A673 (cell line): ENCODE measurements around the gene SCARB1. TPM values are rescaled to one million over a fixed set of nuclear protein-coding genes. Genes with fewer than 3 reads are reported as not detected.

Experiments used
- BruUV-seq: library from RNA; stranded (reverse); fragments of 400-500 nt; replicated peaks from 2 replicates; lab custom pipeline; 2021; lab: Mats Ljungman, UMichigan
- CTCF ChIA-PET: fragments of 300-600 bp; sonication (Branson Sonifier 250); formaldehyde crosslinking; loops from one replicate; lab custom pipeline; 2022; ENCODE audit warnings: antibody characterized with exemption; lab: Charles Lee
- POLR2A ChIA-PET: fragments of 300-600 bp; sonication (Branson Sonifier 250); formaldehyde crosslinking; loops from one replicate; lab custom pipeline; 2022; ENCODE audit warnings: antibody characterized with exemption; ENCODE audit not compliant: low non-redundant PET; lab: Charles Lee
- DNase-seq: peaks from one replicate; pipeline ENCODE4 v3.0.0-alpha.2; 2015; ENCODE audit warnings: low spot score
- H3K27ac ChIP-seq: fragments of 200-600 bp; sonication (generic); 2 replicates; pipeline ENCODE4 v1.5.1; 2016; ENCODE audit warnings: mixed run types, low read depth, mild to moderate bottlenecking, mixed read lengths, antibody characterized with exemption, low read length; ENCODE audit not compliant: poor library complexity, severe bottlenecking
- H3K27me3 ChIP-seq: fragments of 200-600 bp; sonication (generic); replicated peaks from 2 replicates; pipeline ENCODE4 v1.6.1; 2017; ENCODE audit warnings: mixed run types, low read depth, mild to moderate bottlenecking, mixed read lengths, antibody characterized with exemption, low read length; ENCODE audit not compliant: insufficient read depth, poor library complexity
- H3K36me3 ChIP-seq: fragments of 200-600 bp; sonication (generic); 2 replicates; pipeline ENCODE4 v1.6.1; 2016; ENCODE audit warnings: mixed run types, mild to moderate bottlenecking, mixed read lengths, antibody characterized with exemption, low read length; ENCODE audit not compliant: insufficient read depth, poor library complexity, severe bottlenecking
- H3K4me1 ChIP-seq: fragments of 200-600 bp; sonication (generic); 2 replicates; pipeline ENCODE4 v1.6.1; 2017; ENCODE audit warnings: mixed run types, mild to moderate bottlenecking, mixed read lengths, antibody characterized with exemption, low read length; ENCODE audit not compliant: insufficient read depth, poor library complexity, severe bottlenecking
- H3K4me3 ChIP-seq: fragments of 200-600 bp; sonication (generic); 2 replicates; pipeline ENCODE4 v1.5.1; 2016; ENCODE audit warnings: low read depth, mixed run types, mild to moderate bottlenecking, mixed read lengths, low read length; ENCODE audit not compliant: poor library complexity, severe bottlenecking
- H3K9me3 ChIP-seq: fragments of 200-600 bp; sonication (generic); 2 replicates; pipeline ENCODE4 v1.6.1; 2016; ENCODE audit warnings: mixed run types, low read depth, mild to moderate bottlenecking, mixed read lengths, antibody characterized with exemption, low read length; ENCODE audit not compliant: poor library complexity, severe bottlenecking
- CTCF ChIP-seq: fragments of 300-800, 200-600 bp; sonication (generic); conservative IDR thresholded peaks from 2 replicates; pipeline ENCODE4 v1.5.1; 2017; ENCODE audit warnings: low read depth, mild to moderate bottlenecking, antibody characterized with exemption, low read length, moderate library complexity, mixed read lengths
- EZH2 ChIP-seq: fragments of 200-600 bp; sonication (generic); IDR thresholded peaks from 2 replicates; pipeline ENCODE4 v1.6.1; 2017; ENCODE audit warnings: borderline replicate concordance, low read depth, mild to moderate bottlenecking, mixed read lengths, antibody characterized with exemption, low read length; ENCODE audit not compliant: poor library complexity, severe bottlenecking
- intact Hi-C: fragments of 100-400 bp; cut with micrococcal nuclease; formaldehyde crosslinking; loops from one replicate; pipeline ENCODE4 v1.10.0; 2022; ENCODE audit not compliant: unreplicated experiment
- total RNA-seq: library from RNA; stranded (reverse); gene quantifications from 2 replicates; pipeline ENCODE4 v1.2.3, GENCODE V29; 2021

The SCARB1 gene
- total RNA-seq, 1 experiment from 2014 or later = 74.6 TPM

- no peaks in the 10 kb centered on the region for H3K36me3 ChIP-seq
- intact Hi-C loops = no loop called here
- CTCF ChIA-PET = no interaction called here
- no peak for DNase-seq
- TF ChIP-seq EZH2 (no peak), CTCF (no peak)
- no TSS peak for BruUV-seq
- no peak overlapping the region for H3K27ac ChIP-seq
- no peaks in the 10 kb centered on the region for H3K27me3 ChIP-seq
- peaks cover 15% of the 10 kb centered on the region for H3K4me1 ChIP-seq
- POLR2A ChIA-PET = no interaction called here
- H3K9me3 ChIP-seq = no peaks in the 10 kb centered on the region
- no peak overlapping the region for H3K4me3 ChIP-seq
Measured at GRCh38 chr12:124866883-124867400, 3.3 kb upstream of the SCARB1 start.

GRCh38 chr12:124866195-124866882 is 2.7 kb upstream of the SCARB1 start:
- TF ChIP-seq EZH2 (no peak), CTCF (no peak)
- H3K4me3 ChIP-seq = no peak overlapping the region
- BruUV-seq = no TSS peak
- CTCF ChIA-PET = no interaction called here
- H3K9me3 ChIP-seq = no peaks in the 10 kb centered on the region
- intact Hi-C loops = no loop called here
- peaks cover under 1% of the 10 kb centered on the region for H3K36me3 ChIP-seq
- POLR2A ChIA-PET = no interaction called here
- no peak overlapping the region for H3K27ac ChIP-seq
- H3K27me3 ChIP-seq = no peaks in the 10 kb centered on the region
- peaks cover 21% of the 10 kb centered on the region for H3K4me1 ChIP-seq
- DNase-seq = no peak

- no TSS peak for BruUV-seq
- no peak for DNase-seq
- POLR2A ChIA-PET = no interaction called here
- Histone ChIP-seq H3K4me1 (peaks cover 21% of the 10 kb centered on the region), H3K27ac (no peak overlapping the region), H3K4me3 (no peak overlapping the region), H3K27me3 (no peaks in the 10 kb centered on the region), H3K36me3 (peaks cover 6% of the 10 kb centered on the region), H3K9me3 (no peaks in the 10 kb centered on the region)
- CTCF ChIA-PET = no interaction called here
- TF ChIP-seq EZH2 = no peak
- TF ChIP-seq CTCF = no peak
- intact Hi-C loops = no loop called here
Measured at GRCh38 chr12:124865728-124866127, 2.1 kb upstream of the SCARB1 start.
